ENCODE results near the gene CAMSAP3.

The CAMSAP3 gene

DNA sequence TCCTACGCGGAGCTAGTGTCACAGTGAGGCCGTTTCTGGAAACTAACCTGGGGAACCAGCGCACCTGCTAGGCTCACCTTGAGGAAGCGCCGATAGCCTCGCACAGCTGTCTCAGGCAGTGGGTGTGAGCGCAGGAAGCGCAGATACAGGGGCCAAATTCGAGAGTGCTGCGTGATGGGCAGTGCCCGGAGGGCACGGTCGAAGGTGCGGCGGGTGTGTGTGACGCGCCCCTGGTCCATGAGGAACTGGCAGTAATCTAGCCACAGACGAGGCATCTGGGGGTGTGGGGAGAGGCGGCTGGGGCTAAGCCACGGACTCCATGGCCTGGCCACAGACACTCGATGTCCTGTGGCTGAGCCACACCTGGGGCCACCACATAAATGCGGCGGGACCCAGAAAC is 31.5 kb downstream of the CAMSAP3 start:
- H3K27me3 ChIP-seq (replicated peaks; ENCODE audit: insufficient read depth, low read length), result no peaks in the 10 kb centered on the region
- H3K4me3 ChIP-seq (ENCODE audit: low read length), result no peak overlapping the region
- no peak overlapping the region for H3K27ac ChIP-seq (ENCODE audit: low read length)
- H3K79me2 ChIP-seq (ENCODE audit: low read length), result peaks cover 58% of the 10 kb centered on the region
- H3F3A ChIP-seq (ENCODE audit: insufficient read depth, low read length), result no peaks in the 10 kb centered on the region
- H3K9me2 ChIP-seq (replicated peaks; ENCODE audit: insufficient read depth, low read length), result no peaks in the 10 kb centered on the region
- no peak overlapping the region for H3K9ac ChIP-seq (ENCODE audit: low read length)
- no peak overlapping the region for H3K4me2 ChIP-seq (ENCODE audit: low read depth, low read length)
- peaks cover 2% of the 10 kb centered on the region; the same call in 1 of the 2 replicates for H3K36me3 ChIP-seq (replicated peaks; ENCODE audit: insufficient read depth, low read length)
- H3K4me1 ChIP-seq (ENCODE audit: low read length), result peaks cover 14% of the 10 kb centered on the region
- no peak for DNase-seq
- H2AFZ ChIP-seq (ENCODE audit: low read length), result no peak overlapping the region
- H4K20me1 ChIP-seq (ENCODE audit: insufficient read depth, low read length), result no peaks in the 10 kb centered on the region
- H3K9me3 ChIP-seq (replicated peaks; ENCODE audit: insufficient read depth, low read length), result no peaks in the 10 kb centered on the region
- TF ChIP-seq EZH2phosphoT487 (IDR thresholded peaks at IDR 0.05; ENCODE audit: low read length), result no peak
- TF ChIP-seq EZH2 (optimal IDR thresholded peaks at IDR 0.05; ENCODE audit: low read depth, low read length), result no peak
- TF ChIP-seq, protein P1, sequence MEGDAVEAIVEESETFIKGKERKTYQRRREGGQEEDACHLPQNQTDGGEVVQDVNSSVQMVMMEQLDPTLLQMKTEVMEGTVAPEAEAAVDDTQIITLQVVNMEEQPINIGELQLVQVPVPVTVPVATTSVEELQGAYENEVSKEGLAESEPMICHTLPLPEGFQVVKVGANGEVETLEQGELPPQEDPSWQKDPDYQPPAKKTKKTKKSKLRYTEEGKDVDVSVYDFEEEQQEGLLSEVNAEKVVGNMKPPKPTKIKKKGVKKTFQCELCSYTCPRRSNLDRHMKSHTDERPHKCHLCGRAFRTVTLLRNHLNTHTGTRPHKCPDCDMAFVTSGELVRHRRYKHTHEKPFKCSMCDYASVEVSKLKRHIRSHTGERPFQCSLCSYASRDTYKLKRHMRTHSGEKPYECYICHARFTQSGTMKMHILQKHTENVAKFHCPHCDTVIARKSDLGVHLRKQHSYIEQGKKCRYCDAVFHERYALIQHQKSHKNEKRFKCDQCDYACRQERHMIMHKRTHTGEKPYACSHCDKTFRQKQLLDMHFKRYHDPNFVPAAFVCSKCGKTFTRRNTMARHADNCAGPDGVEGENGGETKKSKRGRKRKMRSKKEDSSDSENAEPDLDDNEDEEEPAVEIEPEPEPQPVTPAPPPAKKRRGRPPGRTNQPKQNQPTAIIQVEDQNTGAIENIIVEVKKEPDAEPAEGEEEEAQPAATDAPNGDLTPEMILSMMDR (IDR thresholded peaks at IDR 0.05; ENCODE audit: low read length), result no peak

DNA sequence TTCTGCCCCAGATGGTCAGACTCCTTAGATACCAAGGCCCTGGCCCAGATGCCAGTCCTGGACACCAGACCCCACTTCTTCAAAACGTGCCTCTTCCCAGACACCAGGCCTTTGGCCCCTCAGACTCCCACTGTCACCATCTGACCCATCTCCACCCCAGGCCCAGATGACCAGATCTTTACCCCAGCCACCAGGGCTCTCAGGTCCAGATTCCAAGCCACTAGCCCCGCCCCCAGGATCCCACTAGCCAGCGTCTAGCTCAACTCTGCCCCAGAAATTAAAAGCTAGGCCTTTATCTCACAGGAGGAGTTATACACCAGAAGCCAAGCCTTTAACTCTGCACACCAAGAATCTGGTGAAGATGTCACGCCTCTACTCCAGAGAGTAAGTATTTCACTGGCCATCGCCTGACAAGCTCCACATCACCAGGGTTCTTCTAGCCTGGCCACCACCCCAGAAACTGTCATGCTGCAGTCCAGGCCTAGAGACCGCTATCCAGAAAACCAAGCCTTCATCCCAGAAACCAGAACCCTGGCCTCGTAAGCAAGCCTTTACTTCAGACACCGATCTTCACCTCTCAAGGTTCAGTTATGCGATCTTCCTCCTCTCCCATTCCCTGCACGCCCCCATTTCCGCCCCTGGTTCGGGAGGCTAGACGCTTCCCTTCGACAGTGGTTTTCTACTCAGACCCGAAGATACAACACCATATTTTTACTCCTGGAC is 33.1 kb downstream of the CAMSAP3 start:
- Histone ChIP-seq H3K9me2 (replicated peaks; ENCODE audit: insufficient read depth, low read length) (no peaks in the 10 kb centered on the region), H3K36me3 (replicated peaks; ENCODE audit: insufficient read depth, low read length) (no peaks in the 10 kb centered on the region; the same call in 1 of the 2 replicates), H2AFZ (ENCODE audit: low read length) (peak overlapping the region; percentile 62), H4K20me1 (ENCODE audit: insufficient read depth, low read length) (no peaks in the 10 kb centered on the region), H3K9me3 (replicated peaks; ENCODE audit: insufficient read depth, low read length) (no peaks in the 10 kb centered on the region), H3K79me2 (ENCODE audit: low read length) (peaks cover 58% of the 10 kb centered on the region), H3K4me1 (ENCODE audit: low read length) (peaks cover 14% of the 10 kb centered on the region), H3K4me3 (ENCODE audit: low read length) (peak overlapping the region; percentile 94), H3K4me2 (ENCODE audit: low read depth, low read length) (peak overlapping the region; percentile 85), H3F3A (ENCODE audit: insufficient read depth, low read length) (no peaks in the 10 kb centered on the region), H3K27ac (ENCODE audit: low read length) (peak overlapping the region; percentile 32; the same call in 1 of the 2 replicates), H3K9ac (ENCODE audit: low read length) (peak overlapping the region; percentile 91), H3K27me3 (replicated peaks; ENCODE audit: insufficient read depth, low read length) (no peaks in the 10 kb centered on the region)
- TF ChIP-seq EZH2 (optimal IDR thresholded peaks at IDR 0.05; ENCODE audit: low read depth, low read length), result no peak
- TF ChIP-seq, protein P1 (IDR thresholded peaks at IDR 0.05; ENCODE audit: low read length), result no peak
- TF ChIP-seq EZH2phosphoT487 (IDR thresholded peaks at IDR 0.05; ENCODE audit: low read length), result no peak
- DNase-seq, result no peak

DNA sequence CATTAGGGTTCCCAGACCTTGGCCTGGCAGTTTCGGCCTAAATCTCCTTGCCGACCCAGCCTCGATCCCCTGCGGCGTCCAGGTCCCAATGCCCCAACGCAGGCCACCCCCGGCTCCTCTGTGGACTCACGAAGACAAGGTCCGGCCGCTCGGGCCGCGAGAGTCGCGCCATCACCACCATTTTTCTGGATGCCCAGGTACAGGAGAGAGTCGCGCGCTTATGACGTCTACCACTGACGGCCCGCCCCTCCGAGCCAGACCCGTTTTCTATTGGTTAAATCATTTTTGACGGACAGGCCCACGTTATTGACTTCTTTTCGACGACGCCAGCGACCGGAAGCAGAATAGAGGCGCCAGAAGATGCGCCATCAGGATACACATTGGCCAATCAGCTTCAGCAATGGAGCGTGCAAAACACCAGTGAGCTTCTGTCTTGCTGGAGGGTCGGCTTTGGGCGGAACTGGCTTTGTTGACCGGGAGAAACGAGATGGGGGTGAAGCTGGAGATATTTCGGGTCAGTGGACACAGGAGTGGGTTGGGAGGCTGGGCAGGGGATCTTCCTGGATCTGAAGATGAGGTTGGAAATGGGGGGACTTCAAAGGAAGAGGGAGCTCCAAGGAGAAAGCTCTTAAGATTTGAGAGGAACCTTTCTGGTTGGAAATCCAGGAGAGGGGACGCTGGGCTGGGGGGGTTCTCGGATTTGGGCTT is 33.8 kb downstream of the CAMSAP3 start, which contains the start of the genes PET100 and XAB2:
Gene PET100, plus strand, starts transcription at position 447 of the 708 bp plus-strand sequence. Its CDS starts 41 bp downstream, at position 488.
Gene XAB2, minus strand, starts transcription at position 199 of the 708 bp plus-strand sequence. Its CDS starts 18 bp downstream, at position 181.
- Histone ChIP-seq H3K4me1 (ENCODE audit: low read length) (peaks cover 14% of the 10 kb centered on the region), H2AFZ (ENCODE audit: low read length) (peak within 1 kb of the TSS; percentile 62), H4K20me1 (ENCODE audit: insufficient read depth, low read length) (no peaks in the 10 kb centered on the region), H3K79me2 (ENCODE audit: low read length) (peaks cover 58% of the 10 kb centered on the region), H3K27ac (ENCODE audit: low read length) (peak within 1 kb of the TSS; percentile 32; the same call in 1 of the 2 replicates), H3K9ac (ENCODE audit: low read length) (peak within 1 kb of the TSS; percentile 91), H3K36me3 (replicated peaks; ENCODE audit: insufficient read depth, low read length) (no peaks in the 10 kb centered on the region; the same call in 1 of the 2 replicates), H3F3A (ENCODE audit: insufficient read depth, low read length) (no peaks in the 10 kb centered on the region), H3K4me2 (ENCODE audit: low read depth, low read length) (peak within 1 kb of the TSS; percentile 85), H3K9me3 (replicated peaks; ENCODE audit: insufficient read depth, low read length) (no peaks in the 10 kb centered on the region), H3K27me3 (replicated peaks; ENCODE audit: insufficient read depth, low read length) (no peaks in the 10 kb centered on the region), H3K4me3 (ENCODE audit: low read length) (peak within 1 kb of the TSS; percentile 94), H3K9me2 (replicated peaks; ENCODE audit: insufficient read depth, low read length) (no peaks in the 10 kb centered on the region)
- peak; percentile 100 for DNase-seq
- TF ChIP-seq EZH2phosphoT487 (IDR thresholded peaks at IDR 0.05; ENCODE audit: low read length) (no peak), EZH2 (optimal IDR thresholded peaks at IDR 0.05; ENCODE audit: low read depth, low read length) (no peak)
- TF ChIP-seq, protein P1 (IDR thresholded peaks at IDR 0.05; ENCODE audit: low read length), result no peak

Measured in MM.1S (cell line).